ENCODE measurements around the gene ANXA2.

DNA sequence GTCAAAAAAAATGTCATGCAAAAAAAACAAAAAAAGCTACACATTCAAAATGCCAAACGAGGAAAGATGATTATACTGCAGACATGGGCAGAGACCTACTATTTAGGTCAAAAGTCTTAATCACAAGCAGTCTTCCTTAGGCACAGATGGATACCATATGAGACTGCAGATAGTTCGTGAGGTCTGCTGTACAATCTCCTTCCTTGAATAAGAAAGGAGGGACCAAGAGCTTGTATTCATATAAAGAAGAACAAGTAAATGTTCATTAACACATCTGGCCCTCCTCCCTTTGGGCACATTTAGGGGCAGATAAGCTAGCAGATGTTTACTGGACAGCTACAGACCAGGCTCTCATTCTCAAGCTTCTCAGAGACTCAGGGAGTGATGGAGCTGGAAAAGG is 45.3 kb downstream of the ANXA2 start:
- TF ChIP-seq, protein P1, sequence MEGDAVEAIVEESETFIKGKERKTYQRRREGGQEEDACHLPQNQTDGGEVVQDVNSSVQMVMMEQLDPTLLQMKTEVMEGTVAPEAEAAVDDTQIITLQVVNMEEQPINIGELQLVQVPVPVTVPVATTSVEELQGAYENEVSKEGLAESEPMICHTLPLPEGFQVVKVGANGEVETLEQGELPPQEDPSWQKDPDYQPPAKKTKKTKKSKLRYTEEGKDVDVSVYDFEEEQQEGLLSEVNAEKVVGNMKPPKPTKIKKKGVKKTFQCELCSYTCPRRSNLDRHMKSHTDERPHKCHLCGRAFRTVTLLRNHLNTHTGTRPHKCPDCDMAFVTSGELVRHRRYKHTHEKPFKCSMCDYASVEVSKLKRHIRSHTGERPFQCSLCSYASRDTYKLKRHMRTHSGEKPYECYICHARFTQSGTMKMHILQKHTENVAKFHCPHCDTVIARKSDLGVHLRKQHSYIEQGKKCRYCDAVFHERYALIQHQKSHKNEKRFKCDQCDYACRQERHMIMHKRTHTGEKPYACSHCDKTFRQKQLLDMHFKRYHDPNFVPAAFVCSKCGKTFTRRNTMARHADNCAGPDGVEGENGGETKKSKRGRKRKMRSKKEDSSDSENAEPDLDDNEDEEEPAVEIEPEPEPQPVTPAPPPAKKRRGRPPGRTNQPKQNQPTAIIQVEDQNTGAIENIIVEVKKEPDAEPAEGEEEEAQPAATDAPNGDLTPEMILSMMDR (conservative IDR thresholded peaks at IDR 0.05; ENCODE audit: low read depth, low read length): no peak
- TF ChIP-seq EZH2 (IDR thresholded peaks at IDR 0.05; ENCODE audit: borderline replicate concordance, low read depth, low read length, poor library complexity, severe bottlenecking): no peak

All from A673 (cell line).